Gastrocnemius medialis (tissue), 4 donors: ENCODE results near the gene RFNG. TPM values are rescaled to one million over a fixed set of nuclear protein-coding genes. Genes with fewer than 3 reads are reported as not detected.

ENCODE experiments used
- ATAC-seq, 2 donors: fragments of 150-250 bp; one replicate each; pipeline ENCODE4 v1.9.1; 2016
- DNase-seq, 2 donors: peaks; one replicate each; pipeline ENCODE4 v3.0.0-alpha.2; 2019
- H3K27ac ChIP-seq, 4 donors: fragments of 200-600 bp; sonication (generic); 1 replicate in 1 of 4; 2 replicates in 3 of 4; pipeline ENCODE4 v1.5.1; 2016 to 2018; ENCODE audit warnings: mild to moderate bottlenecking in 2 of 4, moderate library complexity in 1 of 4
- H3K27me3 ChIP-seq, 3 donors: fragments of 200-600 bp; sonication (generic) in 2 of 3; 1 replicate in 1 of 3; 2 replicates in 2 of 3; pipeline versions ENCODE4 v1.5.1 to v1.6.0; 2016 to 2019; ENCODE audit warnings: mild to moderate bottlenecking in 1 of 3, moderate library complexity in 1 of 3
- H3K36me3 ChIP-seq, 2 donors: fragments of 200-600 bp; sonication (generic) in 1 of 2; one replicate each; pipeline ENCODE4 v1.5.1; 2017 to 2018
- H3K4me1 ChIP-seq, 2 donors: fragments of 200-600 bp; sonication (generic) in 1 of 2; one replicate each; pipeline ENCODE4 v1.5.1; 2016 to 2017; ENCODE audit warnings: mild to moderate bottlenecking in 2 of 2
- H3K4me3 ChIP-seq, 4 donors: fragments of 200-600 bp; sonication (generic) in 3 of 4; 1 replicate in 1 of 4; 2 replicates in 3 of 4; pipeline ENCODE4 v1.5.1; 2016 to 2019; ENCODE audit warnings: mild to moderate bottlenecking in 2 of 4
- H3K9me3 ChIP-seq, 3 donors: fragments of 200-600 bp; sonication (generic) in 2 of 3; 1 replicate in 1 of 3; 2 replicates in 2 of 3; pipeline ENCODE4 v1.5.1; 2016 to 2019
- POLR2A ChIP-seq, 2 donors: fragments of 450-650 bp; IDR thresholded peaks; one replicate each; pipeline ENCODE4 v1.6.1; 2017; ENCODE audit warnings: antibody characterized with exemption in 2 of 2, mild to moderate bottlenecking in 2 of 2, moderate library complexity in 2 of 2
- in situ Hi-C, 4 donors: fragments of 200-750 bp; cut with MboI; loops; one replicate each; pipeline versions ENCODE4 v1.15.0 to v1.8.0; 2017; ENCODE audit warnings: low sequenced_read_pairs in 4 of 4
- intact Hi-C: fragments of 100-400 bp; cut with DNase I; formaldehyde crosslinking; loops from one replicate; pipeline ENCODE4 v1.15.1; 2023; ENCODE audit warnings: low total_unique reads
- total RNA-seq, 4 donors: library from RNA; depleted of rRNA; stranded (reverse); fragments of >200 nt; gene quantifications; one replicate each; pipeline versions ENCODE4 v1.1.0 to v1.2.3, GENCODE V29; 2016
- TF ChIP-seq, protein P1 (sequence below), 5 experiments: fragments of 450-650 bp in 3 of 5; fragments of 200-600 bp in 2 of 5; sonication (generic) in 2 of 5; IDR thresholded peaks in 4 of 5; conservative IDR thresholded peaks in 1 of 5; 1 replicate in 4 of 5; 2 replicates in 1 of 5; pipeline ENCODE4 v1.5.1; 2016 to 2019; ENCODE audit warnings: antibody characterized with exemption in 5 of 5, mild to moderate bottlenecking in 3 of 5, moderate library complexity in 3 of 5

The RFNG gene
- total RNA-seq, 4 donors from 2014 or later, result 29.6 to 64.9 (median 49.1) TPM

- intact Hi-C loops, result loop anchor here (10.0 kb wide), 1 partner anchor 65 kb away; no protein-coding TSS in a partner anchor
- Histone ChIP-seq H3K9me3 (no peaks in the 10 kb centered on the region), H3K36me3 (peaks cover 0 to 3% of the 10 kb centered on the region in 2 donors), H3K4me3 (no peak overlapping the region), H3K27ac (no peak overlapping the region), H3K4me1 (peaks cover 0 to 7% of the 10 kb centered on the region in 2 donors), H3K27me3 (no peaks in the 10 kb centered on the region)
- ATAC-seq, result no peak
- TF ChIP-seq, protein P1, sequence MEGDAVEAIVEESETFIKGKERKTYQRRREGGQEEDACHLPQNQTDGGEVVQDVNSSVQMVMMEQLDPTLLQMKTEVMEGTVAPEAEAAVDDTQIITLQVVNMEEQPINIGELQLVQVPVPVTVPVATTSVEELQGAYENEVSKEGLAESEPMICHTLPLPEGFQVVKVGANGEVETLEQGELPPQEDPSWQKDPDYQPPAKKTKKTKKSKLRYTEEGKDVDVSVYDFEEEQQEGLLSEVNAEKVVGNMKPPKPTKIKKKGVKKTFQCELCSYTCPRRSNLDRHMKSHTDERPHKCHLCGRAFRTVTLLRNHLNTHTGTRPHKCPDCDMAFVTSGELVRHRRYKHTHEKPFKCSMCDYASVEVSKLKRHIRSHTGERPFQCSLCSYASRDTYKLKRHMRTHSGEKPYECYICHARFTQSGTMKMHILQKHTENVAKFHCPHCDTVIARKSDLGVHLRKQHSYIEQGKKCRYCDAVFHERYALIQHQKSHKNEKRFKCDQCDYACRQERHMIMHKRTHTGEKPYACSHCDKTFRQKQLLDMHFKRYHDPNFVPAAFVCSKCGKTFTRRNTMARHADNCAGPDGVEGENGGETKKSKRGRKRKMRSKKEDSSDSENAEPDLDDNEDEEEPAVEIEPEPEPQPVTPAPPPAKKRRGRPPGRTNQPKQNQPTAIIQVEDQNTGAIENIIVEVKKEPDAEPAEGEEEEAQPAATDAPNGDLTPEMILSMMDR (IDR thresholded peaks at IDR 0.05 in 4 of 5, conservative IDR thresholded peaks at IDR 0.05 in 1 of 5), result no peak
- no peak for TF ChIP-seq POLR2A (IDR thresholded peaks at IDR 0.05)
- DNase-seq, result no peak
- in situ Hi-C loops, result no loop called here
Measured at GRCh38 chr17:82009413-82009812, 42.2 kb downstream of the RFNG start.

- in situ Hi-C loops, result no loop called here
- H3K9me3 ChIP-seq, result no peaks in the 10 kb centered on the region
- H3K4me3 ChIP-seq, result no peak overlapping the region
- H3K4me1 ChIP-seq, result peaks cover 2 to 11% of the 10 kb centered on the region in 2 donors
- no peaks in the 10 kb centered on the region for H3K27me3 ChIP-seq
- no peak for DNase-seq
- TF ChIP-seq, protein P1 (IDR thresholded peaks at IDR 0.05 in 4 of 5, conservative IDR thresholded peaks at IDR 0.05 in 1 of 5), result no peak
- no peak for TF ChIP-seq POLR2A (IDR thresholded peaks at IDR 0.05)
- H3K27ac ChIP-seq, result no peak overlapping the region
- intact Hi-C loops, result loop anchor here (10.0 kb wide), 1 partner anchor 66 kb away; no protein-coding TSS in a partner anchor
- no peak for ATAC-seq
- peaks cover 0 to 3% of the 10 kb centered on the region in 2 donors for H3K36me3 ChIP-seq
Measured at GRCh38 chr17:82008941-82009405, 42.6 kb downstream of the RFNG start.

GRCh38 chr17:82008258-82008940 is 43.2 kb downstream of the RFNG start:
- Histone ChIP-seq H3K36me3 (peaks cover 0 to 3% of the 10 kb centered on the region in 2 donors), H3K27me3 (no peaks in the 10 kb centered on the region), H3K4me1 (peaks cover 7 to 17% of the 10 kb centered on the region in 2 donors), H3K4me3 (no peak overlapping the region), H3K27ac (no peak overlapping the region), H3K9me3 (no peaks in the 10 kb centered on the region)
- no peak for TF ChIP-seq POLR2A (IDR thresholded peaks at IDR 0.05)
- TF ChIP-seq, protein P1 (IDR thresholded peaks at IDR 0.05 in 4 of 5, conservative IDR thresholded peaks at IDR 0.05 in 1 of 5), result no peak
- DNase-seq (no peak), ATAC-seq (no peak)
- in situ Hi-C loops, result no loop called here
- intact Hi-C loops, result loop anchor here (10.0 kb wide), 1 partner anchor 66 kb away; no protein-coding TSS in a partner anchor

GRCh38 chr17:82007495-82008257 is 43.9 kb downstream of the RFNG start:
- Histone ChIP-seq H3K9me3 (no peaks in the 10 kb centered on the region), H3K36me3 (peaks cover 0 to 3% of the 10 kb centered on the region in 2 donors), H3K27ac (no peak overlapping the region), H3K4me1 (peaks cover 15 to 24% of the 10 kb centered on the region in 2 donors), H3K4me3 (no peak overlapping the region), H3K27me3 (no peaks in the 10 kb centered on the region)
- in situ Hi-C loops, result no loop called here
- ATAC-seq (no peak), DNase-seq (no peak)
- intact Hi-C loops, result loop anchor here (10.0 kb wide), 1 partner anchor 67 kb away; no protein-coding TSS in a partner anchor
- TF ChIP-seq, protein P1 (IDR thresholded peaks at IDR 0.05 in 4 of 5, conservative IDR thresholded peaks at IDR 0.05 in 1 of 5), result no peak
- TF ChIP-seq POLR2A (IDR thresholded peaks at IDR 0.05), result no peak
